HepG2 (cell line): ENCODE results near the gene TCOF1. TPM values are rescaled to one million over a fixed set of nuclear protein-coding genes. Genes with fewer than 3 reads are reported as not detected.

Source experiments
- ARNT ChIP-seq: fragments of 450-650 bp; IDR thresholded peaks from 2 replicates; pipeline ENCODE4 v1.6.1; 2017
- ATAD3A ChIP-seq: sonication (generic); formaldehyde crosslinking; IDR thresholded peaks from 2 replicates; pipeline ENCODE4 v1.4.0; 2020; ENCODE audit warnings: missing genetic modification reagents
- BORCS8-MEF2B ChIP-seq: sonication (generic); formaldehyde crosslinking; IDR thresholded peaks from 2 replicates; pipeline ENCODE4 v1.8.0; 2022; ENCODE audit warnings: mild to moderate bottlenecking, missing genetic modification reagents
- CTCF ChIP-seq: sonication (generic); formaldehyde crosslinking; IDR thresholded peaks from 2 replicates; pipeline ENCODE4 v1.5.0; 2020; ENCODE audit warnings: mild to moderate bottlenecking, missing genetic modification reagents, moderate library complexity
- DNMT1 ChIP-seq: sonication (generic); formaldehyde crosslinking; IDR thresholded peaks from 2 replicates; pipeline ENCODE4 v1.5.1; 2020; ENCODE audit warnings: mild to moderate bottlenecking, missing genetic modification reagents
- ETS1 ChIP-seq: sonication (generic); formaldehyde crosslinking; IDR thresholded peaks from 2 replicates; pipeline ENCODE4 v1.4.0; 2020; ENCODE audit warnings: missing genetic modification reagents
- KLF16 ChIP-seq, 2 experiments: sonication (generic) in 1 of 2; formaldehyde crosslinking in 1 of 2; IDR thresholded peaks; 2 replicates each; pipeline versions ENCODE4 v1.6.1 to v1.8.0; 2016 to 2023; ENCODE audit warnings: missing genetic modification reagents in 2 of 2, missing compliant biosample characterization in 1 of 2
- MIER2 ChIP-seq: IDR thresholded peaks from 2 replicates; pipeline ENCODE4 v1.6.1; 2016; ENCODE audit warnings: missing biosample characterization, missing genetic modification reagents
- NAIF1 ChIP-seq: sonication (generic); formaldehyde crosslinking; IDR thresholded peaks from 2 replicates; pipeline ENCODE4 v1.5.0; 2020; ENCODE audit warnings: mild to moderate bottlenecking, missing genetic modification reagents, borderline replicate concordance
- PBX2 ChIP-seq: IDR thresholded peaks from 2 replicates; pipeline ENCODE4 v1.6.1; 2016; ENCODE audit warnings: control low read depth
- PCBP2 ChIP-seq: fragments of 200-400 bp; formaldehyde crosslinking; optimal IDR thresholded peaks from 2 replicates; pipeline ENCODE3; 2018; ENCODE audit warnings: low read length, low read depth; ENCODE audit not compliant: poor library complexity, severe bottlenecking
- RBM22 ChIP-seq: fragments of 200-400 bp; formaldehyde crosslinking; optimal IDR thresholded peaks from 2 replicates; pipeline ENCODE3; 2017; ENCODE audit warnings: mild to moderate bottlenecking, low read length, moderate library complexity
- RFX3 ChIP-seq: IDR thresholded peaks from 2 replicates; pipeline ENCODE4 v1.6.1; 2016; ENCODE audit warnings: missing biosample characterization, missing genetic modification reagents
- YEATS4 ChIP-seq: sonication (generic); formaldehyde crosslinking; IDR thresholded peaks from 2 replicates; pipeline ENCODE4 v1.4.0; 2020; ENCODE audit warnings: missing genetic modification reagents, borderline replicate concordance
- ZNF20 ChIP-seq: sonication (generic); formaldehyde crosslinking; IDR thresholded peaks from 2 replicates; pipeline ENCODE4 v1.4.0; 2020; ENCODE audit warnings: mild to moderate bottlenecking, moderate library complexity, missing genetic modification reagents
- ZNF407 ChIP-seq: sonication (generic); formaldehyde crosslinking; IDR thresholded peaks from one replicate; pipeline ENCODE4 v1.5.1; 2020; ENCODE audit warnings: mild to moderate bottlenecking, missing genetic modification reagents; ENCODE audit errors: not compliant biosample characterization
- ZNF781 ChIP-seq: sonication (generic); formaldehyde crosslinking; IDR thresholded peaks from 2 replicates; pipeline ENCODE4 v1.5.1; 2020; ENCODE audit warnings: borderline replicate concordance, mild to moderate bottlenecking, missing genetic modification reagents; ENCODE audit errors: not compliant biosample characterization
- polyA plus RNA-seq, 8 experiments: library from polyadenylated mRNA; depleted of rRNA in 3 of 8; stranded (reverse) in 7 of 8; unstranded in 1 of 8; fragments of >200 nt; fragmentation: Illumina TruSeq in 4 of 8; extraction: Trizol in 4 of 8; gene quantifications; 2 replicates each; pipeline versions ENCODE4 v1.2.1 to v1.2.3, GENCODE V29; 2011 to 2016; ENCODE audit warnings: low read depth in 4 of 8, missing spikeins in 1 of 8, mixed read lengths in 1 of 8; ENCODE audit not compliant: insufficient read depth in 1 of 8
- total RNA-seq, 5 experiments: library from RNA; depleted of rRNA; stranded (reverse); fragments of >200 nt; fragmentation: Illumina TruSeq; extraction: Trizol; gene quantifications; 2 replicates each; pipeline ENCODE4 v1.2.3, GENCODE V29; 2016; ENCODE audit warnings: low read depth in 1 of 5

The TCOF1 gene
- total and polyA plus RNA-seq, 2 of the 13 experiments (the other 11 are each of a cell fraction or from before 2014, with no cell fraction given) = 10.1 to 41.6 TPM

GRCh38 chr5:150428106-150428876 lies 70.8 kb downstream of the TCOF1 start (continued):
- TF ChIP-seq CTCF (no peak), PBX2 (CRISPR knock-in tag) (no peak), BORCS8-MEF2B (CRISPR knock-in tag) (0 out of 2 replicates have a peak, but pooled peaks have one; percentile 29), NAIF1 (CRISPR knock-in tag) (no peak), KLF16 (CRISPR knock-in tag; IDR thresholded peaks at IDR 0.05) (peak in 1 of 2 experiments; percentile 33; a peak in 1 of 4 replicates), RBM22 (no peak), DNMT1 (CRISPR knock-in tag) (0 out of 2 replicates have a peak, but pooled peaks have one; percentile 65), ZNF407 (no peak), ATAD3A (CRISPR knock-in tag) (no peak), RFX3 (CRISPR knock-in tag) (no peak), YEATS4 (CRISPR knock-in tag) (no peak; the same call in 1 of the 2 replicates), MIER2 (no peak), ARNT (no peak), ZNF20 (CRISPR knock-in tag) (no peak), ETS1 (CRISPR knock-in tag) (no peak), PCBP2 (no peak), ZNF781 (CRISPR knock-in tag) (no peak)
